Stimulated activated CD8-positive, alpha-beta memory T cell treated with anti-CD3 and anti-CD28 coated beads, Interleukin-4, amount 100 ng/mL, for 24 hours (primary cell): ENCODE results near the gene CACNA1I.

Source experiments
- DNase-seq: peaks from one replicate; pipeline ENCODE4 v3.0.0-alpha.2; 2020; ENCODE audit warnings: low read depth

CACNA1I gene

GRCh38 chr22:39669432-39669831 lies 98.9 kb downstream of the CACNA1I start:
- no peak for DNase-seq

- DNase-seq = no peak
These were observed 101.4 kb downstream of the CACNA1I start for GRCh38 chr22:39671936-39672335.

- DNase-seq = no peak
These were observed 104.0 kb downstream of the CACNA1I start for GRCh38 chr22:39674536-39674935.

GRCh38 chr22:39675947-39676346 lies 105.4 kb downstream of the CACNA1I start:
- no peak for DNase-seq

GRCh38 chr22:39677967-39678366 lies 107.4 kb downstream of the CACNA1I start:
- DNase-seq = no peak

- DNase-seq = no peak
These were observed 108.4 kb downstream of the CACNA1I start for GRCh38 chr22:39678862-39679490.

- DNase-seq = no peak
These were observed 109.1 kb downstream of the CACNA1I start for GRCh38 chr22:39679652-39680051.

- DNase-seq = no peak
These were observed 109.9 kb downstream of the CACNA1I start for GRCh38 chr22:39680486-39680885.

GRCh38 chr22:39681038-39681861 lies 110.7 kb downstream of the CACNA1I start:
- no peak for DNase-seq

GRCh38 chr22:39682994-39683393 lies 112.4 kb downstream of the CACNA1I start:
- DNase-seq = no peak

GRCh38 chr22:39683639-39684038 lies 113.1 kb downstream of the CACNA1I start:
- no peak for DNase-seq

- no peak for DNase-seq
These were observed 114.2 kb downstream of the CACNA1I start for GRCh38 chr22:39684702-39685281.

- DNase-seq = no peak
These were observed 115.0 kb downstream of the CACNA1I start for GRCh38 chr22:39685336-39686177.

GRCh38 chr22:39686178-39686620 lies 115.6 kb downstream of the CACNA1I start:
- no peak for DNase-seq

GRCh38 chr22:39686776-39687525 lies 116.4 kb downstream of the CACNA1I start:
- no peak for DNase-seq

GRCh38 chr22:39688186-39688785 lies 117.7 kb downstream of the CACNA1I start:
- no peak for DNase-seq

GRCh38 chr22:39689421-39689820 lies 118.9 kb downstream of the CACNA1I start:
- no peak for DNase-seq

GRCh38 chr22:39690881-39691605 lies 120.5 kb downstream of the CACNA1I start:
- DNase-seq = peak; percentile 19

GRCh38 chr22:39693943-39694500 lies 123.5 kb downstream of the CACNA1I start:
- no peak for DNase-seq
